PC-3 (cell line): ENCODE data around the gene BCAS4.

Experiments used
- EZH2phosphoT487 ChIP-seq: fragments of 300-600 bp; sonication (generic); IDR thresholded peaks from 2 replicates; pipeline ENCODE4 v1.6.1; 2018; ENCODE audit warnings: mild to moderate bottlenecking, antibody characterized with exemption, low read length, borderline replicate concordance
- TF ChIP-seq, protein P1 (sequence below): fragments of 300-600 bp; sonication (generic); conservative IDR thresholded peaks from 2 replicates; pipeline ENCODE4 v1.5.1; 2017; ENCODE audit warnings: antibody characterized with exemption, low read depth, mild to moderate bottlenecking, low read length

DNA sequence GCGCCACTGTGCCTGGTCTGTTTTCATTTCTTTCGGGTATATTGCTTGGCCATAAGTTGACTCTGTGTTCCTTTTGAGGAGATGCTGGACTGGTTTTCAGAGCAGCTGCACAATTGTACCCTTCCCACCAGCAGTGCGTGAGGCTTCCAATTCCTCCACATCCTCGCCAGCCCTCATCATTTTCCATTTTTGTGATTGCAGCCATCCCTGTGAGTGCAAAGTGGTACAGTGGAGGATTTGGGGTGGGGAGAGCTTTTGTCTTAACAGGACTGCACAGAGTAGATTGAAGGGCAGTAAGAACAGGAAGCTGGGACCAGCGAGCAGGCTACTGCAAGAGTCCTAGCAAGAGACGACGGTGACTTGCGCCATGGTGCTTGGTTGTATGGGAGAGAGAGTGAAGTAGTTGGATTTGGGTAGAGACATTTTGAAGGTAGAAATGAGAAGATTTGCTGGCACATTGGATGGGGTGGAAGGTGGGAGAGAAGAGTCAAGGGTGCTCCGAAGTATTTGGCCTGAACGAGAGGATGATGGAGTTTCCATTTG is 18.3 kb downstream of the BCAS4 start:
- TF ChIP-seq EZH2phosphoT487, result no peak
- TF ChIP-seq, protein P1, sequence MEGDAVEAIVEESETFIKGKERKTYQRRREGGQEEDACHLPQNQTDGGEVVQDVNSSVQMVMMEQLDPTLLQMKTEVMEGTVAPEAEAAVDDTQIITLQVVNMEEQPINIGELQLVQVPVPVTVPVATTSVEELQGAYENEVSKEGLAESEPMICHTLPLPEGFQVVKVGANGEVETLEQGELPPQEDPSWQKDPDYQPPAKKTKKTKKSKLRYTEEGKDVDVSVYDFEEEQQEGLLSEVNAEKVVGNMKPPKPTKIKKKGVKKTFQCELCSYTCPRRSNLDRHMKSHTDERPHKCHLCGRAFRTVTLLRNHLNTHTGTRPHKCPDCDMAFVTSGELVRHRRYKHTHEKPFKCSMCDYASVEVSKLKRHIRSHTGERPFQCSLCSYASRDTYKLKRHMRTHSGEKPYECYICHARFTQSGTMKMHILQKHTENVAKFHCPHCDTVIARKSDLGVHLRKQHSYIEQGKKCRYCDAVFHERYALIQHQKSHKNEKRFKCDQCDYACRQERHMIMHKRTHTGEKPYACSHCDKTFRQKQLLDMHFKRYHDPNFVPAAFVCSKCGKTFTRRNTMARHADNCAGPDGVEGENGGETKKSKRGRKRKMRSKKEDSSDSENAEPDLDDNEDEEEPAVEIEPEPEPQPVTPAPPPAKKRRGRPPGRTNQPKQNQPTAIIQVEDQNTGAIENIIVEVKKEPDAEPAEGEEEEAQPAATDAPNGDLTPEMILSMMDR, result no peak
